SHP77 treated with DMSO at 0.1 percent for 48 hours (cell line): Measurements from ENCODE around the gene PROX2.
A peak's percentile ranks its signal among the peaks of the same experiment; 100 is the strongest.

Experiments used
- DNase-seq: peaks from one replicate; lab custom pipeline; 2025; lab: John Stamatoyannopoulos, UW

Gene PROX2, protein sequence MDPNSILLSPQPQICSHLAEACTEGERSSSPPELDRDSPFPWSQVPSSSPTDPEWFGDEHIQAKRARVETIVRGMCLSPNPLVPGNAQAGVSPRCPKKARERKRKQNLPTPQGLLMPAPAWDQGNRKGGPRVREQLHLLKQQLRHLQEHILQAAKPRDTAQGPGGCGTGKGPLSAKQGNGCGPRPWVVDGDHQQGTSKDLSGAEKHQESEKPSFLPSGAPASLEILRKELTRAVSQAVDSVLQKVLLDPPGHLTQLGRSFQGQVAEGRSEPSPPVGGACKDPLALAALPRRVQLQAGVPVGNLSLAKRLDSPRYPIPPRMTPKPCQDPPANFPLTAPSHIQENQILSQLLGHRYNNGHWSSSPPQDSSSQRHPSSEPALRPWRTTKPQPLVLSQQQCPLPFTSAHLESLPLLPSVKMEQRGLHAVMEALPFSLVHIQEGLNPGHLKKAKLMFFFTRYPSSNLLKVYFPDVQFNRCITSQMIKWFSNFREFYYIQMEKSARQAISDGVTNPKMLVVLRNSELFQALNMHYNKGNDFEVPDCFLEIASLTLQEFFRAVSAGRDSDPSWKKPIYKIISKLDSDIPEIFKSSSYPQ

DNA sequence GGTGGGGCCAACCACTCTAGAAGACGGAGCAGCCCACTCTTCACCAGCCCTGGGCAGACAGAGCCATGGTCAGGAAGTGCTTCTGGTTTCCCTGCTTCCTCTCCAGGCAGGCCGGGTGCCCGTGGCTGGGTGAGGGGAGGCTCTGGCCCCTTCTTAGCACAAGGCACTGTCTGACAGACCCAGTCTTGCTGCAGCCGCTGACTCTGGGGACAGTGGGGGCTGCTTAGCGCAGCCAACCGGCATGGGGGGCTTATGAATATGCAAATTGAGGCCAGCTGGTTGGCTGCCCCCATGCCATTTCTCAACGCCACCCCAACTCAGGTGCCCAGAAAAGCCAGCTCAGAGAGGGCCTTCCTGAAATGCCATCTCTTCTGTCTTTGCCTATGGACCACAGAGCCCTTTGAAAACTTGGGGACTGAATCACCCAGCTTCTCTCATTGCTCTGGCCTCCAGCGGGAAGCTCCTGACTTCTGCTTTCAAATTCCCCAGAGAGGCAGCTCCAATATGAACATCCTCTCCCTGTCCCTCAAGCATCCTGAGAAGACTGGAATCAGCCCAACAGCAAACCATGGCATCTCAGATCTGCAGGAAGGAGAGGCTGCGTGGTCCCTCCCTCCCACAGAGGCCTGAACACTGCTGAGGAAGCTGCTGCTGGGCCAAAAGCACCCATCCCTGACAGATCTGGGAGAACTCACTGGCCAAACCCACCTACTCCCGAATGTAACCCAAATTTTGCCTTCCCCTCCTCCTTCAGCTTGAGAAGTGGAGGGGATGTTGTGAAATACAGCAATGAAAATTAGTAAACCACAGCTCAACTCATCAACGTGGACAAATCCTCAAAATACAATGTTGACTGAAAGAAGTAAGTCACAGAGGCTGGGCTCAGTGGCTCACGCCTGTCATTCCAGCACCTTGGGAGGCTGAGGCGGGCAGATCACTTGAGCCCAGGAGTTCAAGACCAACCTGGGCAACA, at the start of gene PROX2:
Gene PROX2, minus strand, starts transcription at position 205 of the 973 bp plus-strand sequence. CDS start 12,311 bp downstream, outside the sequence.
- no peak for DNase-seq

DNA sequence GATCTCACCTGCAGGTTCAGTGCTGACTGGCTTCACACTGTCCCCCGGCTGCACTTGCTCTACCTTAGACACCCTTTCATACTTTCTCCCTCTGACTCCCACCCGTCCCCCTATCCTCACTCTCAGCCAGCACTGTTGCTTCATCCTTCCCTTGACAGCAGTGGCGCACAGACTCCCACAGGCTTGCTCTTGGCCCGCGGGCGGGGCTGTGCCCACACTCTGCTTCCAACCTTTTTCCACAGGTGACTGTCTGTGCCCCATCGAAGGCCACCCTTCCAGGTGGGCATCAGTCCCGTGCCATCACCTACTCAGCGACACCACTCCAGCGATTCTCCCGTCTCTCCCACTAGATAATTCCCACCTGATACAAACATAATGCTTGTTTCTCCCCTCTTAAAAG, 48.1 kb upstream of the PROX2 start:
- DNase-seq, result no peak

DNA sequence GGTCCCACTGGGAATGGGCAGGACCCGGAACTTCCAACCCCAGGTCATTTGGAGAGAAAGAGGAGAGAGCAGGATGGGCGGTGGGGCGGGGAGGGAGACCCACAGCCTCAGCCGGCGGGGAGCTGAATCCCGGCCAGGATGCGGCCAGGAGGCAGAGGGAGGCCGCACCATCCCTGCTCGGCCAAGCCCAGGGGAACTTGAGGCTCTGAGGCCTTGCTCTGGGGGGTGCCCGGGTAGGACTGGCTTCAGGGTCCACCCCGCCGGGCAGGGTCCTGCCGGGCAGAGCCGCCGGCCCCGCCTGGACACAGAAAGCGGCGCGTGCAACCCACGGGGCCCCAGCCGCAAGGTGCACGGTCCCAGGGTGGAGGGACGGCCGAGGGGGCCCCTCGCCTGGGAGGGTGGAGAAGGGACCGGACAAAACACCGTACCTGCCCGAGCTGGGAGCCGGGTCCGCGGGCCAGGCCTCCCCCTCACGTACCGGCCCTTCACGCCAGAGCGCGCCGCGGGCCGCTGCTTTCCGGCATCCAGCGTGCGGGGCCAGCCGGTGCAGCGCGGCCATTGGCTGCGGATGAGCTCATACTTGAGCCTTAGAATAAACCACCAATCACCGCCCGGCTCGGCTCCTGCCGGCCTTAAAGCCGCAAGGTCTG, 46.9 kb upstream of the PROX2 start, which contains the start of gene RPS6KL1:
Gene RPS6KL1, minus strand, starts transcription at position 509 of the 650 bp plus-strand sequence. CDS start 1,719 bp downstream, outside the sequence.
- peak; percentile 65 for DNase-seq

DNA sequence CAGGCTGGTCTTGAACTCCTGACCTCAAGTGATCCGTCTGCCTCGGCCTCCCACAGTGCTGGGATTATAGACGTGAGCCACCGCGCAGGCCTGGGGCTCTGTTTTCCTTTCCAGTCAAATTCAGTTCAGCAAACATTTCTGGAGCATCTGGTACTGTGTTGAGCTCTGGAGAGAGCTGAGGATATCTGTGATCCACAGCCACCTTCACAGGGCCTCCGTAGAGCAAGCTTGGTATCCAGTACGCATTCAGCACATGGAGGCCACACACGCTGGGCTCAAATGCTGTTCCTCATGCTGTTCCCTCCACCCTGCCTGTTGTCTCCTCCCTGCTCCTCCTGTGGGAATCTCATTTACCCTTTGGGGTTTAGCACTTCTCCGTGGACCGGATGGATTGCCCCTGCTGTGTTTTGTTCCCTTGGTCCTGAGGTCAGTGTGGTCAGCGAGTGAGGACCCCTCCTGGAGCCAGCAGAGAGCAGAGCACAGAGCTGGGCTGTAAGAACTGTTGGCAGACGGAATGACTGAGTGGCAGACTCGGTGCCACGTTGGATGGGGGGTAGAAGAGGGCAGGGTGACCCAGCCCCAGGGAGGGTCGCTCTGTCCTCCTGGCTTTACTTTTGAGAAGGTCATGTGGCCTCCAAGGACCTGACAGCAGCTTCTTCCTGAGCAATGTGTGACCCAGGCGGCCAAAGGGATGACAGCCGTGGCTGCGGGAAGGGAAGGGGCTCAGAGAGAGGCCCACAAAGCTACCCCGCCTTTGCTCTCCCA, 46.2 kb upstream of the PROX2 start:
- DNase-seq, result no peak

DNA sequence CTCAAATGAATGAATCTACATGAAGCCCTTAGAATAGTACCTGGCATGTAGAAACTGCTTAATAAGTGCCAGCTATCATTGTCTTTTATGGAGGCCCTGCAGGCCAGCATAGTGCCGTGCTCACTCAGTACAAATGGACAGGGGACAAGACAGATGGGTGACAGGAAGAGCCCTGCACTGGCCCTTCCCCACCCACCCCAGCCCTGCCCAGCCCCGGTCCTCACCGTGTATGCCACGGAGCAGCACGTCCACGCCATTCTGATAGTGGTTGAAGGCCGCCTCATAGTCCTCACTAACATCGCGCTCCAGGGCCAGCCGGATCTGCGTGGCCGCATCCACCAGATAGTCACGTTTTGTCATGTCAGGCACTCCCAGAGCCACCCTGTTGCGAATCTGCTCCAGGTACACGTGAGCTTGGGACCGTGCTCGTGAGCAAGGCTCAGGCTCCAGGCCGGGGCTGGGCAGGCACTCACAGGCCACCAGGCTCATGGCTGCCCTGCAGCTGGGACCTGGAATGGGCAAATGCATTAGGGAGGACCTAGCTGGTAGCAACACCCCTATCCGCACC, 45.2 kb upstream of the PROX2 start:
- no peak for DNase-seq

GRCh38 chr14:74920281-74920680, 44.3 kb upstream of the PROX2 start:
- DNase-seq, result no peak

GRCh38 chr14:74919421-74920165, 43.6 kb upstream of the PROX2 start:
- DNase-seq, result no peak

DNA sequence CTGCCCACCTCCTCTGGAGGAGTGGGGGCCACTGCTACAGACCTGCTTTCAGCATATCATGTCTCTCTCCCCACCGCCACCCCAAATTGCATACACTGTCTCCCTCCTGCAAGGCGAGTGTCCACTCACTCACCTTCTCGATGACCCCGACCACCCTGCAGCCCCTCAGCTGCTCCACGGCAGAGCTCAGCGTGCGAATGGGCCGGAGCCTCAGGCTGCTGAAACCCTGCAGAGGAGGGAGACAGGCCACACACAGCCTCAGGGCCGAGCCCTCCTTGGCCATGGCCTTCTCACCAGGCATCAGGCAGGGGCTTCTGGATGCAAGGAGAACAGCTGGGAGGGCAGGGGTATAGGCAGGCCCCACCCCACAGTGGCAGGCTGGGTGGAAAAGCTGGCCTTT, 42.4 kb upstream of the PROX2 start:
- no peak for DNase-seq

- no peak for DNase-seq
These were observed 41.7 kb upstream of the PROX2 start for GRCh38 chr14:74917646-74918081.

- no peak for DNase-seq
These were observed 41.2 kb upstream of the PROX2 start for GRCh38 chr14:74917178-74917543.

GRCh38 chr14:74915826-74916225, 39.9 kb upstream of the PROX2 start:
- no peak for DNase-seq

- no peak for DNase-seq
These were observed 39.5 kb upstream of the PROX2 start for GRCh38 chr14:74915426-74915825.

- DNase-seq, result no peak
These were observed 38.1 kb upstream of the PROX2 start for GRCh38 chr14:74913986-74914573.

GRCh38 chr14:74913393-74913910, 37.5 kb upstream of the PROX2 start:
- no peak for DNase-seq

- DNase-seq, result no peak
These were observed 36.9 kb upstream of the PROX2 start for GRCh38 chr14:74912801-74913200.

GRCh38 chr14:74912111-74912510, 36.2 kb upstream of the PROX2 start:
- no peak for DNase-seq

DNA sequence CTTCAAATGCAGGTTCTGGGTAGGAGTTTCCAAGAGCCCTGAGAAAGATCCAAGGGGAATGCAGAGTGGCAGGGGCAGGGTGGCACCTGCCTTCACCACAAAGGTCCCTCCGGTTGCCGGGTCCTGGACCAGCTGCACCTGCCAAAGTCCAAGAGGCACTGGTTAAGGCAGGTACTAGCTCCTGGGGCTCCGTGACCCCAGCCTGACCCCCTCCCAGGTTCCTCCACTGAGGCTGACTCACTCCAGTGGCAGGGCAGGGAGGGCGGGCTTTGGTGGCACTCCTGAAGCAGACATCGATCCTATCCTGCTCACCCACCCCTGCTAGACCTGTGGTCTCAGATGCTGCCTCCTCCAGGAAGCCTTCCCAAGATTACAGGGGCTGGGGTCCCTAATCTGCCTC, 35.8 kb upstream of the PROX2 start:
- DNase-seq, result no peak

DNA sequence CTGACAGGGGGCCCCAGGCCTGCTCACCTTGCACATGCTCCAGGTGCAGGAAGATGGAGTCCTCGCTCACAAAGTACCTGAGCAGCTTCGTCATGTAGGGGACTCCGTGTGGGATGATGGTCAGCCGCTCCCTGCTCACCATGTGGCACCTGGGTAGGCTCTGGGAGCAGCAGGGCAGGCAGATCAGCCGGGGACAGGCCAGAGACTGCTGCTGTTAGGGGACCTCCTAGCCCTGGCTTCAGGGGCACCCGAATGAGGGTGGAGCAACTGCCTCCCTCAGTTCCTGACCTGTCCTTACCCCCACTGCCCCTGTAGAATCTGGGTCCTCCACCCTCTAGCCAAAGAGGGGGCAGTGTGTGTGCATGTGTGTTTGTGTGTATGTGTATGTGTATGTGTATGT, 35.3 kb upstream of the PROX2 start:
- no peak for DNase-seq

GRCh38 chr14:74910556-74910955, 34.6 kb upstream of the PROX2 start:
- no peak for DNase-seq
